GM18499 (cell line): ENCODE measurements around the gene CAMK1.

Experiments
- ATAC-seq: cut with Tn5 transposase; IDR thresholded peaks from one replicate; pipeline ENCODE4 v1.9.1; 2021; ENCODE audit warnings: moderate number of reproducible peaks; ENCODE audit not compliant: insufficient read depth, unreplicated experiment

Gene CAMK1

DNA sequence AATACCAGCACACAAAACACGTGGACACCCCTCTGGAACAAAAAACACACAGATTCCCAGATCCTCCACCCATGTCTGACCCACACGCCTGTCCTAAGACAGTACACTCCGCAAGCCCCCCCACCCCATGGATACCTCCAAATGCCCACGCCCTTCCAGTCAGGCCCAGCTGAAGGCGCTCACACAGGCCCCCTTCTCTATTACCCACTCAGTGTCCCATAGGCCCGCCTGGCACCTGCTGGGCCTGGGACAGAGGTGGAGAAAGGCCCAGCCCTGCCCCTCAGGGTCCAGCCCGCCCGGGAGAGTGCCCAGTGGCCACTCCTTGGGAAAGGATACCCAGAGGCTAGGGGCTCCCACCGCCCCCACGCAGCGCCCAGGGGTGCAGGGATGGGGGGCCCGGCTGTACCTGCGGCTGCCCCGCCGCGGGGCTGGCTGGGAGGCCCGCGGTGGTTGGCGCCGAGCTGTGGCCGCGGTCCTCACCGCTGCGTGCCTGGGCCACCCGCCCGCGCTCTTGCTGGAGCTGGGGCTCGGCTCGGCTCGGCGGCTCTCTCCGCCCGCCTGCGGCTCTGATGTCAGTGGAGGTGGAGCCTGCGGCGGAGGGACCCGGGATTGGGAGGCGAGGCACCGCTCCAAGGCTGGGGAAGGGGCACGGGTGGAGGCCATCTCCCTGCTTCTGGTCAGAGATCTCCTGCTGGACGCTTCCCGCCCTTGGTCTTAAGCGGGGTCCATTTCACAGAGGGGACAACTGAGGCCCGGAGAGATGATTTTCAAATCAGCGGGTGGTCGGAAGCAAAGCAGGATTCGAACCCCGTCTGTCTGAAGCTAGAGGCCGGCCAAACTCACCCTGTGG lies at the start of gene CAMK1:
TSS of gene CAMK1 (minus strand) at position 522 of the 850 bp plus-strand sequence. CDS start 2,198 bp downstream, outside the sequence.
- no peak for ATAC-seq

DNA sequence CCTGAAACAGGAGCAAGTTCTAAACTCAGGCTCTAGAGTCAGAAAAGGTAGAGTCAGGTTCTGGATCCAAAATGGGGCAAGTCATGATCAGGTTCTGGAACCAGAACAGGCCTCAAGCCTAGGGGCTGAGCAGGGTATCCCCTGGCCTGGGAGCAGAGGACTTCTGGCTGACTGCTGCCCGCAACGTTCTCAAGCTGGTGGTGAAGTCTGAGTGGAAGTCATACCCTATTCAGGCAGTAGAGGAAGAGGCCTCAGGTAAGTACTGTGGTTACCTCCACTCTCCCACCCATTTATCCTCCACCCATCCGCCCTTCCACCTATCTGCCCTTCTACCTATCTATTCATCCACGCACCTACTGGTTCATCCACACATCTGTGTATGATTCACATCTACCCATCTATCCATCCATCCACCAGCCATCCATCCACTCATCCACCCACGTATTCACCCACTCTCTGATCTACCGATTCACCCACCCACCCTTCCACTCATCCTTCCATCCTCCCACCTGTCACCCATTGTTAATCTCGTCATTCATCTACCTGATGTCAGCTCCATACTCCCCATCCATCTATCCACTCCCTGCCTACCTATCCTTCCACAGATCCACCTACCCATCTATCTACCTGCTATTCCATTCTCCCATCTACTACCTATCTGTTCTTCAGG lies 49.1 kb upstream of the CAMK1 start:
- no peak for ATAC-seq

DNA sequence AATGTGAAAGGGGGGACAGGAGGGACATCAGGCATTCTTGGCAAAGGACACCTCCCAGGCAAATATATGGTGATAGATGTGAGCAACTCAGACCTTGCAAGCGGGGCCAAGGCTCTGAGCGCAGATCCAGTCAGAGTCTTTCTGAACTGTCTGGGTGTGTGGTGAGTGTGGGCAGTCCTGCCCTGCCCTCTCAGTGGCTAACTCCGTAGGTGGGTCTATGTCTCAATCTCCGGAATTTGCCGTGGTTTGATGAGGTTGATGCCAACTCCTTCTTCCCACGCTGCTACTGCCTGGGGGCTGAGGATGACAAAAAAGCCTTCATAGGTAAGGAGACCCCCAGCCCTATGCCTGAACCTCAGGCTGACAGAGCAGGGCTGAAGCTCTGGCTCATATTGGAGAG lies 47.7 kb upstream of the CAMK1 start:
- no peak for ATAC-seq

DNA sequence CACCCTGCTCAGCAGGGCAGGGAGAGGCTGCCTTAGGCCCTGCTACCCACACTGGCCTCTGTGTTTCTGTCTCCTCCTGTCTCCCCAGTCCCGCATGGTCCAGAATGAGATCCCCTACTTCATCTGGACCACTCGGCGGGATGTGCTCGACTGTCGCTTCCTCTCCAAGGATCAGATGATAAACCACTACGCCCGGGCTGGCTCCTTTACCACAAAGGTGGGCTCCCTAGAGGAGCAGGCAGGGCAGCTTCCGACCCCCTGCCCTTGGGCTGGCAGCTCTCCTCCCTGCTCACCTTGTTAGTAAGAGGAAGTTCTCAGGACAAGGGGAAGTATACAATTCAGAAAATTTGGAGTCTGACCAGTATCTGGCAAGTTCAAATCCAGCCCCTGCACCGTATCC lies 46.2 kb upstream of the CAMK1 start:
- no peak for ATAC-seq

DNA sequence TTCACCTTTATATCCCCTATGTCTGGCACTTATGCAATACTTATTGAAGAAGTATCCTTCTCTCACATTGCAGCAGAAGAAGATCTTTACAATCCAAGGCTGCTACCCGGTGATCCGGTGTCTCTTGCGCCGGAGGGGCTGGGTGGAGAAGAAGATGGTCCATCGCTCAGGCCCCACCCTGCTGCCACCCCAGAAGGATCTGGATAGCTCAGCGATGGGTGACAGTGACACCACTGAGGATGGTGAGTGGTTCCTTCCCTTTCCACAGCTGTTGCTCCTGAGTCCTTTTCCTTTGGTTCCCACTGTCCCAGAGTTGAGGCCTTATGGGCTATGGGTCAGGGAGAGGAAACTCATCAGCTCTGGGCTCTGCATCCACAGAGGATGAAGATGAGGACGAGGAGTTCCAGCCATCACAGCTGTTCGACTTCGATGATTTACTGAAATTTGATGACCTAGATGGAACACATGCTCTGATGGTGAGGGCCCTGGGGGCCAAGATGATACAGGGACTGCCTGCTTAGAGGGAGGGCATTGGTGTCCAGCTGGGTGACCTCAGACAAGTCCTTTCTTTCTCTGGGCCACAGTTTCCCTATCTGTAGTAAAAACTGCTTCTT lies 43.2 kb upstream of the CAMK1 start:
- ATAC-seq: no peak

DNA sequence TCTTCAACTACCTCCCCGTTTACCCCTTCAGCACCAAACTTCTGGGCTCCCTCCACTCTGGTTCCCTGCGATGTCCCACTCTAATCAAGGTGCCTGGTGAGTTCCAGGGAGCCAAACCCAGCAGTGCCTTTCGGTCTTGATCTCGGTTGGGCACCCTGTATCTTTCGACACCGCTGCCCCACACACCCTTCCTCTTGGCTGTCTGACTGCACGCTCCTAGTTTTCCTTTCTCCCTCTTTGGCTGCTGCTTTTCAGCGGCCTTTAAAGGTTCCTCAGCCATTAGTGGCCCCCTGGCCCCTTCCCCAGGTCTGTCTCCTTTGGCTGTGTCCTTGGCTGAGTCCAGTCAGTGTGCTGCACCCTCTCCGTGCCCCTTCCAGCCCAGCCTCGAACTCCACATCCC lies 41.1 kb upstream of the CAMK1 start:
- ATAC-seq: no peak

DNA sequence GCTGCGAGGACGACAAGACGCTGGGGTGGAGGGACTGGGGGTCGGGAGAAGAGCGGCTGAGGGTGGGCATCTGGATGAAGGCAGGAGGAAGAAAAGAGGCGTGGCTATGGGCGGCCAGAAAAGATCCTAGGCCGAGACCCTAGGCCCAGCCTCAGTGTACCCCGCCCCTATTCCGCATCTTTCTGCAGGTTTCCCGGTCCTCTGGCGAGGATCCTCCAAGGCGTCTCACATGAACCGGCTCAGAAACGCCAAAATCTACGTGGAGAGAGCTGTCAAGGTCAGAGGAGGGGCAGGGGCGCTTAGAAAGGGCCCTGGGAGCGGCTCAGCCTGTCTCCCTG lies 40.7 kb upstream of the CAMK1 start:
- ATAC-seq: no peak

DNA sequence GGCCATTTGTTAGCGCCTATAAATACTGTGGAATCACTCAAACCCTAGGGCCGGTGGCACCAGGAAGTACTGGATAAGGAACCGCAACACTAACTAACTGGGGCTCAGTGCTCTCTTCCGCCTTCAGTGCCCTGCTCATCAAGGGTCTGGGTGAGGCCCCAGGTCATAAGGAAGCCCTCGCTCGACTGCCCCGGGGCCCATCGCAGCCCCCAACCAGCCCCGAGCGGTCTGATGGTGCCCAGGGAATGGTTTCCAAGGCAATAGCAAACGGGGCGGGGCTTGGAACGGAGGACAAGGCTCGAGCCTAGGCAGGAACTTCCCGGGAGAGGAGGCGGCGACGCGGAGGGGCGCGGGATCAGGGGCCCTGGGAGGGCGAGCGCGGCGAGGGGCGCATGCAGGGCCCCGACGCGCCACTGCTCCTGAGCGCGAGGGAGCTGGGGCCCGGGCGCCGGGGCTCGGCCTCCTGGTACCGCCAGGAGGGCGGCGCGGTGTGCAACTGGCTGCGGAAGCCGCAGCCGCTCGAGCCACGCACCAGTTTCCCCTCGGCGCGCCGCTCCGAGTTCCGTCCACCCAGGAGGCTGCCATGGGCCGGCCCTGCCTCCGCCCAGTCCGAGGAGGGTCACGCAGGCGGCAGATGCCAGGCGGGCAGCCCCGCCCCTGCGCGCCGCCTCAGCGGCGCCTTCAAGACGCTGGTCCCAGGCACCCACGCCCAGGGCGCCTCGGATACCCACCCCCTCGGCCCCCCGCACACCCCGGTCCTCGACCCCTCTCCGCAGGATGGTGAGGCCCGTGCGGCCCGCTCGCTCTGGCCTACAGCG lies 40.1 kb upstream of the CAMK1 start, which contains the start of gene TTLL3:
TSS of gene TTLL3 (plus strand) at position 648 of the 818 bp plus-strand sequence. CDS start 400 bp downstream, outside the sequence.
- ATAC-seq: no peak

DNA sequence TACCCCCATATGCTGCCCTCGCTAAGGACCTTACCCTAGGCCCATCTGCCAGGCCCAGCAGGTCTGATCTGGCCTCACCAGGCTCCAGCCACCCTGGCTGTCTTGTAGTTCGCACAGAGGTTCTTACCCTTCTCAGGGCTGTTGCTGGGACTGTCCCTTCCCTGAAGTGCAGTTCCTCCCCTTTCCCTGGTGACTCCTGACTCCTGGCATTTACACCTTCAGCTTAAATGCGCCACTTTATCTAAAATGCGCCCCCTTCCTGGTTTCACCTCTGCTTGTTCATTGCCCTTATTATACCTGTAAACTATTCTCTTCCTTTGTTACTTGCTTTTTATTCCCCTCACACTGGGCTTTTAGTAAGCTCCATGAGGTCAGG lies 39.5 kb upstream of the CAMK1 start:
- no peak for ATAC-seq

DNA sequence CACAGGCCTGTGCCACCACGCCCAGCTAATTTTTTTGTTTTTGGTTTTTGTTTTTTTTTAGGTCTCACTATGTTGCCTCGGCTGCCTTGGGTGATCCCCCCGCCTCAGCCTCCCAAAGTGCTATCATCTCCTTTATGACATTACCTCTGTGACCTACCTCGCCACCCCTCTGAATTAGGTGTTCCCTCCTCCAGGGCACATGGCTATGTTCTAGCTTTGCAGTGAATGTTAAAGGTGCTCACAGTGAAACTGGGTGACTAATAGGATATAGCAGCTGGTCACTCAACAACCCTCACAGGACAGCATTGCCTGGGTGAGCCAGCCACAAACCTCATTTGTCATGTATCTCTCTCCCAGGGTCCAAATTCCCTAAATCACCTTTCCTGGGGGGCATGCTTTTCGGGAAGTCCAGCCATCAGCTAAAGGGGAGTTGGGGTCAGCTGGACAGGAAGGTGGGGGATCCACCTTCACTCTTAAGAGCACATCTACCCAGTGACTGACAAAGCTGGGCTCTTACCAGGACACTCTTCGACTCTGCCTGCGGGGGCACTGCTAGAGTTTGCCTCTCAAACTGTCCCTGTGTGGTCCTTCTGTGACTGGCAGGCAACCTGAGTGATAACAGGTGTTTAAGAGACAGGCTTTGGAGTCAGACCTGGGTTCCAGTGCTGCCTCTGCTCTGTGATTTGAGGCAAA lies 38.7 kb upstream of the CAMK1 start:
- ATAC-seq: no peak

DNA sequence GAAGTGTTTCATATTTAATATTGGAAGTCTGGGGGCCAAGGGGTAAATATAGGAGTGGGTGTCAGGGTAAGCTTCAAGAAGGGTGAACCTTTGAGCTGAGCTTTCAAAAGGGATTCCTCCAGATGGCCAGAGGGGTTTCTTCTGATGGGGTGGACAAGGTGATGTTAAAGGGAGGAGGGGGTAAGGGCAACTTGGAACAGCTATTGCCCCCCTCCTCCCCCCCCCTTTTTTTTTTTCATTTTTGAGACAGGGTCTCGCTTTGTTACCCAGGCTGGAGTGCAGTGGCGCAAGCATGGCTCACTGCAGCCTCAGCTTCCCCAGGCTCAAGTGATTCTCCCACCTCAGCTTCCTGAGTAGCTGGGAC lies 38.2 kb upstream of the CAMK1 start:
- ATAC-seq: no peak

DNA sequence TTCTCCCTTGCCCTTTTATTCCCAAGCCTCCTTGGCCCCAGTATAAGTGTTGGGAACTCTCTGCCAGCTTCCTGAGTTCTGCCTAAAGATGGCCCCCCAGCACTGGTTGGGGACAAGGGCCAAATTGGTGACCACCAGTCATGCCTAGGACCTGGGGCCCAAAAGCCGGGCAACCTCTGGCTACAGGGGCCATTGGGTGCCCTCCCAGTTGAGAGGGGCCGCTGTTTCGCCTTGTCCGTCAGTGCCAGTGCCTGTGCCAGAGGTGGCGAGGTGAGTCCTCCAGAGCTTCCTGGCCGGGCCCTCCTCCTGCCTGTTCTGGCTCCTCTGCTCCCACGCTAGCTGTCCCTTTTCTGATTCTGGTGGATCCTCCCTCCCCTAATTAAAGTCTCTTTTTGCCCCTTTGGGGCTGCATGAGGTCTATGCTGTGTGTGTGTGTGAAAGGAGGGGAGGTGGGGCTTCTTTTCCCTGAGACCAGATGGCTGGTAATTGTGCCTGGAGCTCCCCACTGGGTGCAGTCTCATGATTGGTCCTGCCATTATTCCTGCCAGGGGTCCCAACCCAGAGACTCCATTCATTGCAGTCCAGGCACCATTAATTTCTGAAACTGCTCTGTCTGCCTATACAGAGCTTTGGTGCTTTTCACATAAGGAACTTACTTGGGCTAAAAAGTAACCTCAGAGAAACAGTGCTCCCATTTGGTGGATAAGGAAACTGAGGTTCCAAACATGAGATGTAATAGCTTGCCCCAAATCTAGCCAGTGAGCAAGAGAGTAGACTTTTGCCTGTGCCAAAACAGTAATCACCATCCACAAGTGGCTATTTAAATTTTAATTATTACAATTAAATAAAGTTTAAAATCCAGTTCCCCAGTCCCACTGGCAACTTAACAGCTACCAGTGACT lies 37.2 kb upstream of the CAMK1 start:
- ATAC-seq: no peak

DNA sequence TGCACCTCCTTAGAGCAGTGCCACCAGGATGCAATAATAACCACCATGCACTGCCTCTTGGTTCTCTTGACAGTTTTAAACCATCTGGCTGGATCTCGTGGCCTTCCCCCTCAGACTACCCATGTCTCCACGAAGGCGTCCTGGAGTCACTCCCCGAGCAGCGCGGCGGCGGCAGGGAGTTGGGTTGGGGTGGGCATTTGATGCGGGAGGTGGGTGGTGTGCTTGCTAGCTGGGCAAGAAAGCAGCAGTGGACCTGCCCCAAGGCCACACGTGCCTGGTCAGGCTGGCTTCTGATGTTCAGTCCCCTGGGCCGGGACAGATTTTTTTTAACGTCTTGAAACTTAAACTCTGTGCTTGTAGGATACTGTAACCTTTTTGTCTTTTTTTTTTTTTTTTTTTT lies 36.4 kb upstream of the CAMK1 start:
- no peak for ATAC-seq

DNA sequence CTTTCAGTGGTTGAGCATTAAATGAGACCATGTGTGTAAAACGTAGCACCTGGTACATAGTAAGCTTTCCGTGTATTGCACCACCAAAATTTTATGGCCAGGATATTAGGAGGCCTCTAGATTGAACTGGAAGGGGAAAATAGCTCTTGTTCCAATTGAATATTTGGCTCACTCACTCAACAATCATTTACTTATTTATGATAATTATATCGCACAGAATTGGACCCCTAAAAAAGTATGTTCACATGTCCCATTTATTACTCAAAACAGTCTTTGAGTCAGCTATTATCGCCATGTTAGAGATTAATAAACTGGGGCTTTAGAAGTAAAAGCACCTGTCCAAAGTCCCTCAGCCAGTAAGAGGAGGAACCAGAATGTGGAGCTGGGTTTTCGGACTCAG lies 35.2 kb upstream of the CAMK1 start:
- ATAC-seq: no peak

DNA sequence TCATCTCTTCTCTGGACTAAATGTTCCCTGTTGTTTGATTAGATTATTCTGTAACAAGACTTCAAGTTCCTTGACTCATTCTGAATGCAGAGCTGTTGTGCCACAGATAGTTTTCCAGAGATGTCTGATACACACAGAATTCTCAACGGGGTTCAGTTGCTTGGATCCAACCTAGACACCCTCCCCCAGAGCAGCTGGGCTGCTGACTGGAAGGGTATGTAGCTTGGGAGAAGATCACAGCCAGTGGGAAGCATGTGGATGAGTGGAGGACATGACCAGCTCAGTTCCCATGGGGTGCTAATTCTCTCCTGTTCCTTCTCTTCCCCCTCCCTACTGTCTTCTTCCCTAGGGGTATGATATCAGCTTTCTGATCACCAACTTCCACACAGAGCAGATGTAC lies 33.7 kb upstream of the CAMK1 start:
- no peak for ATAC-seq

DNA sequence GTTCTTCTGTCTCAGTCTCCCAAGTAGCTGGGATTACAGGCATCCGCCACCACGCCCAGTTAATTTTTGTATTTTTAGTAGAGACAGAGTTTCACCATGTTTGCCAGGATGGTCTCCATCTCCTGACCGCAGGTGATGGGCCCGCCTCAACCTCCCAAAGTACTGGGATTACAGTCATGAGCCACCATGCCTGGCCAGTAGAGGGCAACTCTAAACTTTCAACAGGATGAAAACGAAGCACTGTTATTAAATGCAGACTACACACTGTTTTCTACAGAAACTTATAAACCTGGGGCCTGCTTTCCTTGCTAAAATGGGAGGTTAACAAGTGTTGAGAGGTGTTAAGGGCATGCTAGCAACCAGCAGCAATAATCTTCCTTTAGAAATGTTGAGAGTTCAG lies 30.8 kb upstream of the CAMK1 start:
- no peak for ATAC-seq

DNA sequence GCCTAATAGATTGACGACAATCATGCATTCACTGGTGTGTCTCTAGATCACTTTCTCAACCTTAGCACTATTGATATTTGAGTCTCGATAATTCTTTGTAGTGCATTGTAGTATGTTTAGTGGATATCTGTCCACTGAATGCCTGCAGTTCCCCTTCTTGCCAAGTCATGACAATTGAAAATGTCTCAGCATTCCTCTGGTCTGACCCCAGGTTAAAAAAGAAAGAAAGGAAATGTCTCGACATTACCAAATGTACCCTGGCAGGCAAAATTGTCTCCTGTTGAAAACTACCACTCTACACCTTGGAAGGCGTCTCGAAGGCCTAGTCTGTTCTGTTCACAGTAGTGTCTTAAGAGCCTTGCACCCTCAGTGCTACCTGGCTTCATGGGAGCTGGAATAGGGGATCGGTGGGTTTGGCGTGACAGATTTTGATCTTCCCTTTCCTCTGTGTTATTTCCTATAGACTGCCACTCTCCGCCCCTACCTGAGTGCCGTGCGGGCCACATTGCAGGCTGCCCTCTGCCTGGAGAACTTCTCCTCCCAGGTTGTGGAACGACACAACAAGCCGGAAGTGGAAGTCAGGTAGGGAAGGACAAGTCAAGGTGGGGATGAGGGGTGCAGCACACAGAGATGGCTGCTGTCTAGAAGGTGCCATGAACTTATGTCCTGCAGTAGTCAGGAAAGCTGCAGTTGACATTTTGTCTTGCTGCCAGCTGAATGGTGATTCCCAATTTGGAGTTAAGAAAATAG lies 27.6 kb upstream of the CAMK1 start:
- ATAC-seq: no peak

DNA sequence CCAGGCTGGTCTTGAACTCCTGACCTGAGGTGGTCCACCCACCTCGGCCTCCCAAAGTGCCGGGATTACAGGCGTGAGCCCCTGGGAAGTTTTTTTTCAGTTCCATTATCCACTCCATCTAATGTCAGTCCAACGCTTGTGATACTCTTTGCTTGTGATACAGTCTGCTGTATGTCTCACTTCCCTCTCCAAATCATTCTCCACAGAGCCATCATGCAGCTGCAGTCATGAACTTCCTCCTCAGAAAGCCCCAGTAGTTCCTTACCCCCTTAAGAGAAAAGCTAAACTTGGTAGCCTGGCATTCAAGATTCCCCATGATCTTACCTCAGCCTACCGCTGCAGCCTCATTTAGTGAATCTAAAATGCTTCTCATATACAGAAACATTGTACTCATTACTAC lies 25.5 kb upstream of the CAMK1 start:
- ATAC-seq: no peak
